Measurements from ENCODE around the gene PHLDA2. TPM values are rescaled to one million over a fixed set of nuclear protein-coding genes. Genes with fewer than 3 reads are reported as not detected.
"Not testable (repeated sequence)": the region's sequence is repeated elsewhere in the genome, so short reads cannot be mapped to it uniquely, and the experiment has no call there.

The PHLDA2 gene
- total RNA-seq, 2 experiments from 2014 or later: 0.16 to 0.34 TPM

- Histone ChIP-seq H3K4me2 (ENCODE audit: low read length) (no peak overlapping the region), H4K20me1 (ENCODE audit: insufficient read depth, low read length) (no peaks in the 10 kb centered on the region), H3K4me1 (ENCODE audit: insufficient read depth, low read length, poor library complexity, severe bottlenecking) (peaks cover 14% of the 10 kb centered on the region), H3K9me2 (ENCODE audit: insufficient read depth, low read length) (no peaks in the 10 kb centered on the region), H3K4me3 (ENCODE audit: low read depth, low read length, poor library complexity, severe bottlenecking) (no peak overlapping the region), H2AFZ (ENCODE audit: low read length) (no peak overlapping the region), H3K36me3 (ENCODE audit: insufficient read depth, low read length) (no peaks in the 10 kb centered on the region), H3K79me2 (ENCODE audit: insufficient read depth, low read depth, low read length) (no peaks in the 10 kb centered on the region), H3K9me3 (ENCODE audit: low read length) (no peaks in the 10 kb centered on the region), H3K27ac (ENCODE audit: low read depth, low read length, poor library complexity, severe bottlenecking) (no peak overlapping the region)
- ChIA-PET CTCF (ENCODE audit: unreplicated experiment) (no interaction called here), POLR2A (no interaction called here)
- DNase-seq (ENCODE audit: low spot score): no peak
- intact Hi-C loops (cut with micrococcal nuclease; ENCODE audit: unreplicated experiment): no loop called here
- TF ChIP-seq CTCF (conservative IDR thresholded peaks at IDR 0.05; ENCODE audit: low read length) (no peak), EZH2phosphoT487 (IDR thresholded peaks at IDR 0.05; ENCODE audit: borderline replicate concordance, low read depth, low read length) (no peak)
- BruUV-seq (replicated peaks): no TSS peak
Observed at GRCh38 chr11:2909133-2909902, 19.9 kb downstream of the PHLDA2 start.

- intact Hi-C loops (cut with micrococcal nuclease; ENCODE audit: unreplicated experiment): no loop called here
- Histone ChIP-seq H3K27ac (ENCODE audit: low read depth, low read length, poor library complexity, severe bottlenecking) (no peak overlapping the region), H3K4me1 (ENCODE audit: insufficient read depth, low read length, poor library complexity, severe bottlenecking) (peaks cover 2% of the 10 kb centered on the region), H3K4me3 (ENCODE audit: low read depth, low read length, poor library complexity, severe bottlenecking) (no peak overlapping the region), H3K36me3 (ENCODE audit: insufficient read depth, low read length) (no peaks in the 10 kb centered on the region), H3K9me2 (ENCODE audit: insufficient read depth, low read length) (no peaks in the 10 kb centered on the region), H4K20me1 (ENCODE audit: insufficient read depth, low read length) (no peaks in the 10 kb centered on the region), H3K9me3 (ENCODE audit: low read length) (no peaks in the 10 kb centered on the region), H2AFZ (ENCODE audit: low read length) (no peak overlapping the region), H3K4me2 (ENCODE audit: low read length) (no peak overlapping the region), H3K79me2 (ENCODE audit: insufficient read depth, low read depth, low read length) (no peaks in the 10 kb centered on the region)
- ChIA-PET CTCF (ENCODE audit: unreplicated experiment) (no interaction called here), POLR2A (no interaction called here)
- no peak for DNase-seq (ENCODE audit: low spot score)
- TF ChIP-seq CTCF (conservative IDR thresholded peaks at IDR 0.05; ENCODE audit: low read length): no peak
- no TSS peak for BruUV-seq (replicated peaks)
Observed at GRCh38 chr11:2908130-2908529, 21.1 kb downstream of the PHLDA2 start.

GRCh38 chr11:2905299-2905698 is 23.9 kb downstream of the PHLDA2 start:
- H3K36me3 ChIP-seq (ENCODE audit: insufficient read depth, low read length); H3K79me2 ChIP-seq (ENCODE audit: insufficient read depth, low read depth, low read length); POLR2A ChIA-PET; H3K4me2 ChIP-seq (ENCODE audit: low read length); H3K4me1 ChIP-seq (ENCODE audit: insufficient read depth, low read length, poor library complexity, severe bottlenecking); DNase-seq (ENCODE audit: low spot score); H2AFZ ChIP-seq (ENCODE audit: low read length); H3K9me2 ChIP-seq (ENCODE audit: insufficient read depth, low read length); intact Hi-C loops (cut with micrococcal nuclease; ENCODE audit: unreplicated experiment); CTCF ChIA-PET (ENCODE audit: unreplicated experiment); H3K27ac ChIP-seq (ENCODE audit: low read depth, low read length, poor library complexity, severe bottlenecking); H4K20me1 ChIP-seq (ENCODE audit: insufficient read depth, low read length); H3K4me3 ChIP-seq (ENCODE audit: low read depth, low read length, poor library complexity, severe bottlenecking); H3K9me3 ChIP-seq (ENCODE audit: low read length); BruUV-seq (replicated peaks): not testable (repeated sequence)

All from OCI-LY7 (cell line).